NCI-H1930 (cell line): ENCODE results near the gene LY6G6C.
A peak's percentile ranks its signal among the peaks of the same experiment; 100 is the strongest.

Experiments
- DNase-seq, 2 experiments: peaks; one replicate each; lab custom pipeline; 2025; lab: John Stamatoyannopoulos, UW

LY6G6C gene

DNA sequence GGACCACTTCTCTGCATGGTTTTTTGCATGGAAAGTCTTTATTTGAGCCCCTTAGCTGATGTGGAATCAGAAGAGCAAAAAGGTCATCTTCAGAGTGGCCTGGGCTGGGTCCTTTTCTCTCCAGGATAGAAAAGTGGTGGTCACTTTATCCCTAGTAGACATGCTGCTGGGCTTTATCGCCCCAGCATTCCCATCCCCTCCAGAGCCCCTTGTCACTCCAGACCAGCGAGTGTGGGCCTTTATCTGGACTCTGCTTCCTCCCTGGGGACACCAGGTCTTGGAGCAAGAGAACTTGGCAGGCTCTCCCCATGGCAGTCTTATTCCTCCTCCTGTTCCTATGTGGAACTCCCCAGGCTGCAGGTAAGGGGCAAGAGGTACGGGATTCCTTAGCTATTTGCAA lies 14.9 kb downstream of the LY6G6C start, which contains the start of gene LY6G6F:
Gene LY6G6F, plus strand, starts transcription at position 268 of the 400 bp plus-strand sequence. Its CDS starts 41 bp downstream, at position 309.
- DNase-seq = no peak

DNA sequence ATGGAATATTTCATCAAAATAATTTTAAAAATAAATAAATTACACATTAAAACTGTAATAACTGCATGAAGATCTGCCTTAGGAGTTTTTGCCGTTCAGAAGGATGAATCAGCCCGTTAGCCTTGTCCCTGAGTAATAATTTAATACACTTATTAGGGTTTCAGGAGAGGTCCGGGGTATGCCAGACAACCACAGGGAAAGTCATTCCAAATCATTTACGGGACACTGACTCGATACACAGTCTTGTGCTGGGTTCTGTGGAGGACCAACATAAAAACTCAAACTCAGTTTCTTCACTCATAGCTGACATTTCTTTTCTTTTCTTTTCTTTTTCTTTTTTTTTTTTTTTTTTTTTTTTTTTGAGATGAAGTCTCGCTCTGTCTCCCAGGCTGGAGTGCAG lies 15.6 kb downstream of the LY6G6C start:
- DNase-seq = no peak

DNA sequence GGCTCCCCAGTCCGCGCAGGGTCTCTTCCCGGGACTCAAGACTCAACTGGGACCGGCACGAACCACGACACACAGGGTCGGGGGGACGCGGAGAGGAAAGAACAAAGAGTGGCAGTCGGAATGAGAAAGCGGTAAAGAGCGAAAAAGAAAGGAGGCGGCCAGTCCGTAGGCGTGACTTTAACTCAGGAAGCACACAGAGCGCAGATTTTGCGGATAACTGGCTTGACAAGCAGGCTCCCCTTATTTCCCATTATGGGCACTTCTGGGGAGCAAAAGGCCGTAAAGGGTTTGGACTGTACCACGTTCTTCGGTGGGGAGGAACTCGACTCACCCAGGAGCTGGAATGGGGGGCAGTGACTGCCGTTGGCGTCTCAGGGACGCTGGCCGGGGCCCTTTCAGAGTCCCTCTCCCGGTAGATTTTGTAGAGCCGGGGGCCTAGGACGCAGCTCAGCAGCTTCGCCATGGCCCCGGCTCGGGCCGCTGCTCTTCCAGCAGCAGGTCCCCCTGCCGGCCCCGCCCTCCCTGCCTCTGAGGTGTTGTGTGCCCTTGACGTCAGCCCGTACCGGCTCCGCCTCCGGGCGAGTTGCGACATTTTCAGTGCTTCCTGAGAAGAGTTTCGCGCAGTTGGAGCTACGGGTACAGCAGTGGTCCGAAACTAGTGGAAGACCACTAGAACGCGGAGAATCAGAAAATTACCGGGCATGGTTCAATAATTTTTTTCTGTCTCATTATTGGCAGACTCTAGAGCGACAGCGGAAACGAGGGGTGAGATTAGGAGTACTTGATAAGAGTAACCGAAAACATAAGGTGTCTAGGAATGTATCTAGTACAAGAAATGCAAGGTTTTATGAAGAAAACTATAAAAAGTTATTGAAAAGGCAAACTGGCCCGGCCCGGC lies 18.5 kb downstream of the LY6G6C start, which contains the start of gene ABHD16A:
Gene ABHD16A, minus strand, starts transcription at position 506 of the 898 bp plus-strand sequence. Its CDS starts 43 bp downstream, at position 463.
- peak; percentile 95 for DNase-seq

DNA sequence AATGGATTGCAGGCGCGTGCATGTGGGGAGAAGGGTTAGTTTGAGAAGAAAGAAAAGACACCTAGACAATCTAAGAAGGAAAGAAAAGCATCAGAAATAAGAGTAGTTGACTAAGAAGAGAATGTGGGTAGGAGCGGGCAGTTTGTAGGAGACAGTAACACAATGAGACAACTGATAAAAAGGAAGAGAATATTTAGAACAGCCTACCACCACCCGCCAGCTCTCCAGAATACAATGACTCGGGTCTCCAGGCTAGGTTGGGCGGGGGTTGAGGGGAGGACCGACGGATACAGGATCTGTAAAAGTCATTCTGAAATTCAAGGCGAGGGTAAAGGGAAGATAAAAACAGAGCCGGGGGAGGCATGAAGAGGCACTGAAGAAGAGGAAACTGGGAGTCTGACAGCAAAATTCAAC lies 19.1 kb downstream of the LY6G6C start:
- no peak for DNase-seq

DNA sequence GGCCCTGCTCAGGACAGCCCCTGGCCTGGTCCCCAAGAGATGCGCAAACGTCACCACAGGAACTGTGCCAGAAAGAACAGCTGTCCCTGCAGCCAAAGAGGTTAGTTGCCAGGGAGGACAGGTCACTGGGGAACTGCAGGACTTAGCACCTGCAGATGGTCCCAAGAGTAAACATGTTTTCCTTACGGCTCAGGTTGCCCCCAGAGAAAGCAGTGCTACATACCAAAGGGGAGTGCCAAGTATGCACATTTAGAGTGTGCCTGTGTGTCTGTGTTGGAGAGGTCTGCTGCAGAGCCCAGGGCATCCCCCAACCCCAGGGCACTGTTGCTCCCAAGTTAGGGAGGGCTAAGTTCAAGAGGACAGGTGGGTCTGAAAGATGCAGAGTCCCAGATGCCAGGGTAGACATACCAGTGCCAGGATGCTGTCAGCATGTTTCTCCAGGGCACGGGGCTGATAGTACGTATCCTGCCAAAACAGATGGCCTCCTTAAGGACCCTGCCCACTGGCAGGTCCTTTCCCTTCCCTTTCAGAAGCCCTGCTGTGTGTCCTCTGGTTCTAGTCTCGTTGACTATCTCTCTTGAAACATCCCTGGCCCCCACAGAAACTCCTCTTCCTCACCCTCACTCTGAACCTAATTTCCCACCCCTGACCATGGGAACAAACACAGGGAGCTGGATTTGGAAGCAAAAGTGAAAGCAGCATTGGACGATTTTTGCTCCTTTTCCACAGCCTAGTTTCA lies 19.7 kb downstream of the LY6G6C start:
- peak in 1 of 2 experiments; percentile 10 for DNase-seq

DNA sequence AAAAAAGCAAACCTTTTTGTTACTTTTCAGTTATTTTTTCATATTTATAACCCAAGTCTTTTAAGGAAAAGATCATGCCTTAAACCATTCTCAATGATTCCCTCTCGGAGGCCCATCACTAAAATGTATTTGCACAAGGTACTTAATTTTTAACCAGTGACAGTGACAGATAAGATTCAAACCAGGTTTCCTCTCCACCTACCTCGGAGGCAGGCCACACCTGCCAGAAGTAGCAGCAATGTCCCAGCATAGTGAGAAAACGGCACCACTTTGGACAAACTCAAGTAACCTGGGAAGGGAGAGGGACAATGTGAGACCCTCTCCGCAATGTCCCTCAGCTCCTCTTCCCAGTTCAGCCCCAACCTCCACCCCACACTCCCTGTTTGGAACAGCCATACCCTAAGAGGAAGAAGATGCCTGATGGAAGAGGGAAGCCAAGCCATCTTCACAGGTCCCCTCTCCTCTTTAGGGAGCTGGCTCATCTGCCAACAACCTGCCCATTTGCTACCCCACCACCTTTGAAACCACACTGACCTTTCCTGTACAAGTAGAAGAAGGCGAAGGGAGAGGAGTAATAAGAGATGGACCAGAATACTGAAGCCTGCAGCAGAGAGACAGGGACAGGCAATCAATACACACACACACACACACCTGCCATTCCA lies 20.7 kb downstream of the LY6G6C start:
- DNase-seq = no peak

DNA sequence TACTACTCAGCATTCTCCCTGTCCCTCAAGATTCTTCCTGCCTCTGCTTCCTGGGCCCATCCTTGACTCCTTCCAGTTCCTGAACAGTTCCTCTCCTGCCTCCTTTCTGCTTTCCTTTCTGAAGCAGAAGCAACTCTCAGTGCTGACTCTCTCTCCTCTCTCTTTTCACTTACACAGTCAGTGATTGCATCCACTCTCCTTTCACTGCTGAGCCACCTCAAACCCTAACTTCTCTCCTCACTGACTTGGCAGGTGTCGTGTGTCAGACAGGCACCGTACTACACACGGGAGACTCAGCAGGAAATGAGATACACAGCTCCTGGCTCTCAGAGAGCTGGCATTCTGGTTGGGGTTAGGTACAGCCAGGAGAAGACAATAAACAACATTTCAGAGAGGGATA lies 24.0 kb downstream of the LY6G6C start:
- DNase-seq = no peak

DNA sequence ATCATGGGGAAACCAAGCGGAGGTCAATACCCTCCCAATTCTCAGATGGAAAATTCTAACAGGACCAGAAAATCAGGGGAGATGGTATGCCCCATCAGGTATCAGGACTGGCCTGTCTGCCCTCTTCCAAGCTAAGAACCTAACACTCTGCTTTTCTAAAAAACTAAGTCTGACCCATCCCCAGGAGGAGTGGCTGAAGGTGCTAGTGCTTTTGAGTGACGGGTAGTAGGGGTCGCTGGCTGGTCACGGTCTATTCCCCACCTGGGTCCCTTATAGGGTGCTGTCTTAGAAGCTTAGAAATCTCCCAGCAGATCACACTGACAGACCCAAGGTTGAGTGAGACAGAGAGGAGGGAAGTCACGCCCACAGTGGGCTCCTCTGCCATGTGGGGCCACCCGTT lies 28.0 kb downstream of the LY6G6C start:
- DNase-seq = no peak

DNA sequence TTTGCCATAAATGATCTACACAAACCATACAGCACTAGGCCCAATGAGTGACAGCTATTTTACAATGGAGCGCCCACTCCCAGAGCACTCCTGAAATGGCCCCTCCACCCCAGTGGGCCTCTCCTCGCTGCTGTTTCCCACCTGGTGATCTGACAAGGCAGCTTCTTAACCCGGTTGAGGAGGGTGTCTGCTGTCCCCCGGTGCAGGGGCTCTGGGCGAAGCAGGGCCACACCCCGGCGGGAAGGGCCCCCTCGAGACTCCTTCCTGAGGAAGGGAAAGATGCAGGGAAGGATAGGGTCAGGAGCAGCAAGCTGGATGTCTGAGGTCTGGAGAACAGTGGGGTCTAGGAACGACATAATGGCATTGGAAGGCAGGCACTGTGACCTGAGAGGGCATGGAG lies 28.7 kb downstream of the LY6G6C start:
- no peak for DNase-seq

DNA sequence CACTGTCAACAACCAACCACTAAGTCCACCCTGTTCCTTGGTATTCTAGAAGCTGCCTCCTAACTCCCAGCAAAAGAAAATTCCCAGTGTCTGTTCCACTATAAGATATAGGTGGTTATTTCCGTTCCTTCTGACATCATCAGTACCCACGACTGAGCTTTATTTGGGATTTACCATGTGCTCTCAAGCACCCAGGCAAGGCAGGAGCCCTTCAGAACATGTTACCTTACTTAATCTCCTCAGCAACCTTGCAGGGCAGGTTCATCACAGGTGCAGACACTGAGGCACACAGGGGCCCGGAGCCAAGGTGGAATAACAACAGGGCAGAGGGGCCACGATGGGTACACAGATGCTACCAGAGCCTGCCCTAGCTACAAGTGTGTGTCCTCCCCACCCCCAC lies 29.2 kb downstream of the LY6G6C start:
- DNase-seq = no peak

DNA sequence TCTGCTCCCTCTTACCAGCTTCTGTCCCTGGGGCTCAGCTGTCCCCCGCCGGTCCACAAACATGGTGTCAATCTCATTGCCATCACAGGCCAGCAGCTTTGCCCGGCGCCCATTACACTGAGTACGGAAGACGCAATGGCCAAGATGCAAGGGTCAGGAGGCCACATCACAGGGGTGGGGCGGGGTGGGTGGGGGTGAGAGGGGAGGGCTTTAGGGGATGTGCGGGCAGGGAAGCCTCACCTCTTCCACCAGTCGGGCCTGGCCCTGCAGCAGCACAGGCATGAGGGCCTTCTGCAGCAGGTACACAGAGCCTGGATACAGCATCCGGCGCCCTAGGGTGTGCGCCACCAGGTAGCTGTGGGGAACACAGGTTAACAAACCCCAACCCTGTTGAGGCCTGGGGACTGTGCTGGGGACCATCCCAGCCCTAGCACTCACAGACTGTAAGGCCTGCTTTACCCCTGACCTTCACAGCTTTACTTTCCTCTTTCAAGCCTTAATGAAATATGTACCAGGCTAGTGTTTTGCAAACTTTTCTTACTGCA lies 29.9 kb downstream of the LY6G6C start:
- no peak for DNase-seq

DNA sequence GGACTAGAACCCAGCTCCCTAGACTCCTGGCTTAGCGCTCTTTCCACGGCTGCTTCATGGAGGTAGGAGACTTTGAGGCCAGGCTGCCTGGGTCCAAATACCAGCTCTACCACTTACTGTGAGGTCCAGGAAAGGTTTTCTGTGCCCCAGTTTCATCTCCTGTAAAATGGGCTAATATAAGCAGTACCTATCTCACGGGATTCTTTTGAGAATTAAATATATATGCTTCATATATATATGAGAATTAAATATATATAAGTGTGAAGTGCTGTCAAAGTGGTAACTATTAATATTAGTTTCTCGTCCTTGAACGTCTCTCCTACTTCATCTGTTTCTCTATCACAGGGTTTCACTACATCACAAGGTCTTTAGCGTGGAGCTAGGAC lies 30.5 kb downstream of the LY6G6C start:
- no peak for DNase-seq

DNA sequence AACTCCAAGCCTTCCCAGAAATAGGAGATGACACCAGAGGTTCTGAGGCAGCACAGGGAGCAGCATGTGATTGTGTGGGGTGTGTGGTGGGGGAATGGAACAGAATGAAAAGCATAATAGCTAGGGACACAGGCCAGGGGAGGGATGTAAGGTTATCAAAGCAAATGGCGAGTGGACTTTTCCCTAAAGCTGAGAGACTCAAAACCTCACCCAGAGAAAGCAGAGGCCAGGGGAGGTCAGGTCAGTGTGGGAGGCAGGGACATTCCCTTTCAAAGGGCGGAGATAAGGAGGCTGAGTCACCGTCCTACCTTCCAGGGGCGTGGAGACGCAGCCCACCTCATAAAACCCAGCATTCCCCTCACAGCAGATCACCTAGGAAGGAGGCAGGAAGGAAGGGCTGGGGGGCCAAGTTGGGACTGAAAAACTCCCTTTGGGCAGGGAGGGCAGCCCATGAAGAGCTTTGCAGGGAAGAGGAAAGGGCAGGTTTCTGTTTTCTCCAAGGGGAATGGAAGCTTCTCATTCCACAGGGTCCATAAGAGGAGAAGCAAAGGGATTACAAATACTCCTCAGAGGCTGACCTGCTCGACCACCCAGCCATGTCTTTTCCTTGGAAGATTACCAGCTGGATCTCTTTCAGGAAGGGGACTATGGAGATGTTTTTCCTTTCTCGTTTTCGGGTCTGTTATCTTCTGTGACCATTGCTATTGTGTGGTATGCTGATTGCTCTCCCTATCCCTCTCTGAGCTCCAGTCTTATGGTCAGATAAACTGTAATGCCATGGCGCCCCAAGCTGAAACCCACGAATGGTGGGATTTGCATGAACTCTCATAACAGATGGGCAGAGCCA lies 31.1 kb downstream of the LY6G6C start:
- DNase-seq = no peak

DNA sequence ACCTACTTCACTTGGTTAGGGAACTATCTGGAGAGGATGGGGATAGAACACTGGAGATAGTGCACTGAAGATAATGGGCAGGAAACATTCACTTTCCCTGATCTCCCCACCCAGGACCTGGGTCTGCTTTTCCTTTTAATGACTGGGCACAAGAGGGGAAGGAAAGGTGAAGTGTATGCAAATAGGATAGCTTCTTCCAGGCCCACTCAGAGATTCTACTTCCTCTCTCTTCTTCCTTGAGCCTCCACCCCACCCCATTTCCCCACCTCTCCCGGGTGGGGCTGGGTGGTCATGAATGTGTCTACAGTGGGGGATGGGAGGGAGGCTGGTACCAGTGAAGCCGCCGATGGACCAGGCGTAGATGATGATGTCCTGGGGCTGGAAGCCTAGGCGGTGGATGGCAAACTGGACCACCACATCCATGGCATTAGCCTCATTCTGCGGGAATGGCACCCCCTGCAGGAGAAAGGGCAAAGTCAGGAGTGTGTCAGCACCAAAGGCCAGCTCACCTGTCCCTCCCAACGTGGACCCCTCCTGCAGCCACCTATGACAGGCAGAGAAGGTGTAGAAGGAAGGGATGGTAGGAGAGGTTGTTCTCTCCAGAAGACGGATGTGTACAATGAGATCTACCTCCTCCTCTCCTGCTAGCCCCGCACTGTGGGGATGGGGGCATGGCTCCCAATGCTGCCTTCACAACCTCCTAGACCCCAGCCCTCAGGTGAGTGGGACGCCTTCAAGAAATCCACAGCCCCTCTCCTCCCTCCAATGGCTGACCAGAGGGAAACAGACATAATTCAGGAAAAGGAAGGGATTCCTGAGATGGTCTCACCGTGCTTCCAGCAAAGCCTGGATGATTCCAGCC lies 32.1 kb downstream of the LY6G6C start:
- no peak for DNase-seq

DNA sequence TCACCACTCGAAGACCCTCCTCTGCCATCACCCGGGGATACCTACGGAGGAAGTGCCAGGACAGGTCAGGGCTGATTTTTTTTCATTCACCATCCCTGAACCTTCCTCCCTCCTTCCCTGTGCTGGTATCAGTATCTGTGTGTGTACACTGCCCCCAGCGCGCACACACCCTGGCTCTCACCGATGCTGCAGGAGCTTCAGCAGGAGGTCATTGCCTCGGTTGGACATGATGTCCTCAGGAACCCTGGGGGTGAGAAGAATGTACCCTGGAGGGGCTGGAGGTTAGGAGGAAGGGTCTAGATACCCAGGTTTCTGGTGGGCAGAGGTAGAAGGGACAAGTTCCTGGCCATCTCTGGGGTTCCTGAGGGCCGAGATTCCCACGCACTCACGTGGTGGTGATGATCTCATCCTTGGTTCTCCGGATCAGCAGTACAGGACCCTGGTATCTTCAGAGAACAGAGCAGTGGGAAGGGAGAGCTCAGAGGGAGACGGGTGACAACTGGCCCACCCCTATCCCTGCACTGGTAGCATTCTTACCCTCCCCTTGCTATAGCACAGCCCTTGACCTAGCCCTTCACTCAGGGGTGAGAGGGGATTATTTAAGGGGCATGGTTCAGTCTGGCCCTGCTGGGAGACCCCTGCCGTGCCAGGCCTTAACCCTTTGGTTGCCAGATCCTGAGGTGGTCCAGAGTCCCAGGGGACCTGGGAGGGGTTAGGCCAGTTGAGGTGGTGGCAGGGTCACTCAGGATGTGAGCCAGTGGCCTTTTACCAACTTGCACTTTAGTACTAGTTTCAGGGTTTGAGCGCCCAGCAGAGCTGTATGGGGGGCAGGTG lies 33.5 kb downstream of the LY6G6C start:
- no peak for DNase-seq

DNA sequence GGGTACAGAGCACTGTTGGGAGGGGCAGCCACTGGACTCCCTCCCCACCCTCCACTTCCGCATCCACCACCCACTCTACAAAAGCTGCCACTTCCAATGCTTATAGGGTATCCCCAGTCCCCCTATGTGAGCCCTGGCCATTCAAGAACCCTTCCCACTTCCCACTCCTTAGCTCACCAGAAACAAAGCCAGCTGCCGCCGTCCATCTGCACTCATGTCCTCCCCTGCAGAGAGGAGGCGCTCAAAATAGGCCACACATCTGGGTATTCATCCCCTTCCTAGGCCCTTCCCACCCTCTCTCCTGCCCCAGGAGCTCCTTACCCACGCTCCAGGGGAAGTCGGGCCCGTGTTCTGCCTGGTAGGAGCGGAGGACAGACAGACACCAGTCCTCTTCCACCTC lies 34.2 kb downstream of the LY6G6C start:
- DNase-seq = no peak

DNA sequence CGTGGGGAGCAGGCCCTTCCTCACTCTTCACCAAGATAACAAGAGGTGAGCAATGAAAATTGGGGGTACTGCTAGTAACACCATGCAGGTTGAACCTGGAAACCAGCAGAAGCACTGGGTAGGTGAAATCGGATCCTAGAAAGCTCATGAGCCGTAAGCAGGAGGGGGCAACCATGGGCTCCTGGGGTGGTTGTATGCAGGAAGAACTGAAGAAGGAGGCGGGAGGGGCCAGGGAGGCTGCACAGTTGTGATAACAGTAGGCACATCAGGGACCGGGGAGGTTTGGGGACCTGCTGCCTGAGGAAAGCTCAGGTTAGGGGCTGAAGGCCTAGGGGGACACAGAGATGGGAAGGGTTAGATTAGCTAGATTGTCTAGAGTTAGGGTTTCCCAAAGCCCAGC lies 35.1 kb downstream of the LY6G6C start:
- DNase-seq = no peak

DNA sequence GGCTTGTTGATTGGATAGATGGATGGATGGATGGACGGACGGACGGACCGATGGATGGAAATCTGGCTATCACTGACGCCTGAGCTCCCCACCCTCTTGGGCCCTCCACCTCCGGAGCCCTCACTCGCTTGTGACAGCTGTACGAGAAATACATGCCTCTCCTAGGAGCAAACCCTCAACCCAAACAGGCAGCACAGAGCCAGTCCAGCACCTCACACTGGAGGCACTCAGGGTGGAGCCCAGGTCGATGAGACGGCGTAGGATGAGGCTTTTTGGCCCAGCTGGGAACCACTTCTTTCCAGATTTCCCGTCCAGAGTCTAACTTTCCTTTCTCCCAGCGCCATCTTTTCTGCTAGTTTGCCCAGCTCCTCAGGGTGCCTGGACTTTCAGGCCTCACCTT lies 38.0 kb downstream of the LY6G6C start:
- DNase-seq = no peak

DNA sequence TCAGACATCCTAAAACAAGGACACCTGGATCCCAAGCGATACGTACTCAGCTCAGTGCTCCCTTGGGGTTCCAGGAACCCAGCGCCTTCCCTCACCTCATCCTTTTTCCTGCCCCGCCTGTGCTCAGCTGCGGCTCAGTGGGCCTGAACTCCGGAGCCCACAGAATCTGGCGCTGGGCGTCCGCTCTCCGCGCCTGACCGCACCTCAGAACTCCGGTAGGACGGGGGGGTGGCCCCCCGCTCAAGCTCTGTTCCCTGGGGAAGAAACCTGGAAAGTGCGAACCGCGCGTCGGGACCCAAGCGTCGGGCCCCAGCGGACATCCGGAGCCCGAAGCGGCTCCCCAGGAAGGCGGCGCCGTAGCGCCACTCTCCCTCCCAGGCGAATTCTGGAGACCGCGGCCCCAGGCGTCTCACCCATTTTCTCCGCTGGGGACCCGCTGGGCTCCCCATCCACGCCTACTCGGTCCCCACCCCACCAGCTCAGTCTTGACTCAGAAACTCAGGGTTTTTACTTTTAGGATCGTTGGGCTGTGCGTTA lies 40.3 kb downstream of the LY6G6C start:
- DNase-seq = peak in 1 of 2 experiments; percentile 26
